K562 (cell line): ENCODE measurements around the gene ADAM15. TPM values are rescaled to one million over a fixed set of nuclear protein-coding genes. Genes with fewer than 3 reads are reported as not detected.

ENCODE experiments used
- BCOR ChIP-seq: fragments of 450-650 bp; IDR thresholded peaks from 2 replicates; pipeline ENCODE4 v1.6.1; 2016
- CEBPG ChIP-seq, 3 experiments: fragments of 200-800 bp in 1 of 3; sonication (Bioruptor generic) in 1 of 3; sonication (generic) in 1 of 3; formaldehyde crosslinking in 1 of 3; IDR thresholded peaks in 2 of 3; conservative IDR thresholded peaks in 1 of 3; 2 replicates each; pipeline versions ENCODE4 v1.6.1 to v1.8.0; 2016 to 2022; ENCODE audit warnings: missing compliant biosample characterization in 2 of 3, missing genetic modification characterization in 2 of 3, mild to moderate bottlenecking in 1 of 3, missing genetic modification reagents in 1 of 3
- EGR1 ChIP-seq: fragments of 450-650 bp; conservative IDR thresholded peaks from 2 replicates; pipeline ENCODE4 v1.6.1; 2017; ENCODE audit warnings: mild to moderate bottlenecking
- ETV5 ChIP-seq: sonication (generic); formaldehyde crosslinking; IDR thresholded peaks from 2 replicates; pipeline ENCODE4 v1.4.0; 2020; ENCODE audit warnings: low read depth, mild to moderate bottlenecking, missing genetic modification reagents
- HCFC1 ChIP-seq: IDR thresholded peaks from 2 replicates; pipeline ENCODE4 v1.6.1; 2012; ENCODE audit warnings: low read depth, low read length, improper control_type of control experiment
- HMG20A ChIP-seq: fragments of 450-650 bp; formaldehyde crosslinking; conservative IDR thresholded peaks from 2 replicates; pipeline ENCODE4 v1.4.0; 2020; ENCODE audit warnings: mild to moderate bottlenecking, mixed read lengths
- JUND ChIP-seq, 2 experiments: IDR thresholded peaks; 2 replicates in 1 of 2; 3 replicates in 1 of 2; pipeline ENCODE4 v1.6.1; 2011; ENCODE audit warnings: borderline replicate concordance in 2 of 2, low read depth in 2 of 2, low read length in 2 of 2, improper control_type of control experiment in 1 of 2, missing biosample characterization in 1 of 2, missing genetic modification characterization in 1 of 2, missing genetic modification reagents in 1 of 2
- NCOA1 ChIP-seq: fragments of 450-650 bp; IDR thresholded peaks from 2 replicates; pipeline ENCODE4 v1.6.1; 2016; ENCODE audit warnings: low read depth
- PCBP2 ChIP-seq: fragments of 200-400 bp; formaldehyde crosslinking; IDR thresholded peaks from 2 replicates; pipeline ENCODE4 v1.6.1; 2018; ENCODE audit warnings: low read length, low read depth, mild to moderate bottlenecking, moderate library complexity; ENCODE audit not compliant: poor library complexity, severe bottlenecking
- POLR2H ChIP-seq: IDR thresholded peaks from 2 replicates; pipeline ENCODE4 v1.6.1; 2016; ENCODE audit warnings: missing genetic modification characterization, low read depth, mild to moderate bottlenecking, control low read depth, missing compliant biosample characterization, moderate library complexity
- POU5F1 ChIP-seq: fragments of 150-350 bp; IDR thresholded peaks from 2 replicates; pipeline ENCODE4 v1.6.1; 2014; ENCODE audit warnings: borderline replicate concordance, low read length, low read depth, mild to moderate bottlenecking; ENCODE audit not compliant: partially characterized antibody
- PPARD ChIP-seq: fragments of 250-450 bp; sonication (Bioruptor Pico); IDR thresholded peaks from 2 replicates; pipeline ENCODE4 v1.8.0; 2022; ENCODE audit warnings: inconsistent platforms, mild to moderate bottlenecking, moderate library complexity
- RBM34 ChIP-seq: fragments of 200-400 bp; formaldehyde crosslinking; IDR thresholded peaks from 2 replicates; pipeline ENCODE4 v1.6.1; 2018; ENCODE audit warnings: low read length, borderline replicate concordance; ENCODE audit not compliant: insufficient read depth
- SMC3 ChIP-seq: conservative IDR thresholded peaks from 2 replicates; pipeline ENCODE4 v1.6.1; 2011; ENCODE audit warnings: low read depth, low read length, improper control_type of control experiment; ENCODE audit not compliant: insufficient read depth
- SPI1 ChIP-seq: IDR thresholded peaks from 2 replicates; pipeline ENCODE4 v1.6.1; 2011; ENCODE audit warnings: low read depth, low read length, control low read depth, borderline replicate concordance
- SREBF2 ChIP-seq: sonication (generic); formaldehyde crosslinking; IDR thresholded peaks from 2 replicates; pipeline ENCODE4 v1.4.0; 2020; ENCODE audit warnings: mild to moderate bottlenecking, missing genetic modification reagents
- SRSF3 ChIP-seq: fragments of 200-400 bp; formaldehyde crosslinking; IDR thresholded peaks from 2 replicates; pipeline ENCODE4 v1.6.1; 2016; ENCODE audit warnings: mild to moderate bottlenecking, low read length, moderate library complexity; ENCODE audit not compliant: insufficient read depth
- TCF3 ChIP-seq: sonication (generic); formaldehyde crosslinking; IDR thresholded peaks from 2 replicates; pipeline ENCODE4 v1.4.0; 2020; ENCODE audit warnings: mild to moderate bottlenecking, missing genetic modification reagents
- TCF7L2 ChIP-seq: fragments of 150-350 bp; IDR thresholded peaks from 2 replicates; pipeline ENCODE4 v1.6.1; 2016; ENCODE audit warnings: low read depth, mild to moderate bottlenecking, low read length, moderate library complexity
- VEZF1 ChIP-seq: fragments of 200-800 bp; sonication (Bioruptor generic); IDR thresholded peaks from 2 replicates; pipeline ENCODE4 v1.6.1; 2017; ENCODE audit warnings: missing genetic modification characterization, missing compliant biosample characterization
- YBX1 ChIP-seq: fragments of 450-650 bp; IDR thresholded peaks from 2 replicates; pipeline ENCODE4 v1.7.1; 2016; ENCODE audit warnings: mild to moderate bottlenecking
- ZBTB34 ChIP-seq: fragments of 250-450 bp; sonication (Bioruptor Pico); IDR thresholded peaks from 2 replicates; pipeline ENCODE4 v1.8.0; 2021; ENCODE audit warnings: mild to moderate bottlenecking, moderate library complexity
- ZNF41 ChIP-seq: fragments of 250-450 bp; sonication (Bioruptor Pico); conservative IDR thresholded peaks from 2 replicates; pipeline ENCODE4 v1.4.0; 2020; ENCODE audit warnings: mild to moderate bottlenecking
- ZNF584 ChIP-seq: fragments of 200-800 bp; sonication (Bioruptor generic); IDR thresholded peaks from 2 replicates; pipeline ENCODE4 v1.6.1; 2016; ENCODE audit warnings: low read depth, mild to moderate bottlenecking, missing genetic modification characterization, missing compliant biosample characterization
- polyA plus RNA-seq, 8 experiments: library from polyadenylated mRNA; depleted of rRNA in 4 of 8; stranded (reverse) in 5 of 8; unstranded in 3 of 8; fragments of >200 nt; fragmentation: Nextera tagmentation in 2 of 8; fragmentation: Illumina TruSeq in 1 of 8; extraction: Ambion mirVana in 2 of 8; extraction: Trizol in 1 of 8; gene quantifications; 2 replicates each; pipeline versions ENCODE4 v1.2.1 to v1.2.3, GENCODE V29; 2011 to 2014; ENCODE audit warnings: inconsistent platforms in 1 of 8, missing spikeins in 1 of 8
- total RNA-seq, 7 experiments: library from RNA; depleted of rRNA in 6 of 7; stranded (reverse); fragments of >200 nt in 6 of 7; fragmentation: Illumina TruSeq in 2 of 7; extraction: Trizol in 2 of 7; gene quantifications; 2 replicates each; pipeline versions ENCODE4 v1.2.1 to v1.2.3, GENCODE V29; 2011 to 2021; ENCODE audit warnings: low replicate concordance in 1 of 7
- TF ChIP-seq, protein P1 (sequence below): sonication (generic); formaldehyde crosslinking; IDR thresholded peaks from 2 replicates; pipeline ENCODE4 v1.8.0; 2022; ENCODE audit warnings: missing genetic modification reagents, mild to moderate bottlenecking, moderate library complexity, borderline replicate concordance

Gene ADAM15
- total and polyA plus RNA-seq, 9 of the 15 experiments (the other 6 are each of a cell fraction or from before 2014, with no cell fraction given), result 0.69 to 72.3 (median 32.8) TPM

GRCh38 chr1:155093911-155094621 lies 43.0 kb downstream of the ADAM15 start (continued):
- TF ChIP-seq CEBPG (CRISPR knock-in tag; IDR thresholded peaks at IDR 0.05) (no peak), CEBPG (tag; conservative IDR thresholded peaks at IDR 0.05 in 1 of 2, IDR thresholded peaks at IDR 0.05 in 1 of 2) (no peak), SPI1 (peak; percentile 44; the same call in 1 of the 2 replicates), ZNF584 (CRISPR knock-in tag) (no peak), SREBF2 (CRISPR knock-in tag) (no peak), EGR1 (peak; percentile 50; the same call in 1 of the 2 replicates), NCOA1 (no peak), PPARD (no peak), PCBP2 (no peak), POU5F1 (no peak), TCF3 (CRISPR knock-in tag) (no peak), HCFC1 (no peak), BCOR (no peak), ETV5 (CRISPR knock-in tag) (no peak), SMC3 (peak; percentile 61), ZBTB34 (CRISPR knock-in tag) (no peak), RBM34 (no peak), YBX1 (no peak), ZNF41 (CRISPR knock-in tag) (no peak), HMG20A (no peak), VEZF1 (CRISPR knock-in tag) (no peak), JUND (IDR thresholded peaks at IDR 0.05; ENCODE audit: borderline replicate concordance, low read depth, low read length) (0 out of 2 replicates have a peak, but pooled peaks have one; percentile 19), JUND (tag; IDR thresholded peaks at IDR 0.05; ENCODE audit: borderline replicate concordance, low read depth, low read length) (no peak), TCF7L2 (no peak), SRSF3 (no peak), POLR2H (tag) (no peak)
- TF ChIP-seq, protein P1, sequence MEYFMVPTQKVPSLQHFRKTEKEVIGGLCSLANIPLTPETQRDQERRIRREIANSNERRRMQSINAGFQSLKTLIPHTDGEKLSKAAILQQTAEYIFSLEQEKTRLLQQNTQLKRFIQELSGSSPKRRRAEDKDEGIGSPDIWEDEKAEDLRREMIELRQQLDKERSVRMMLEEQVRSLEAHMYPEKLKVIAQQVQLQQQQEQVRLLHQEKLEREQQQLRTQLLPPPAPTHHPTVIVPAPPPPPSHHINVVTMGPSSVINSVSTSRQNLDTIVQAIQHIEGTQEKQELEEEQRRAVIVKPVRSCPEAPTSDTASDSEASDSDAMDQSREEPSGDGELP, result 0 out of 2 replicates have a peak, but pooled peaks have one; percentile 26
